OCI-LY3 (cell line): Measurements from ENCODE around the gene IQCH.

Source experiments
- H2AFZ ChIP-seq: fragments of 200-600, 300-600 bp; shearing (Covaris generic); 2 replicates; pipeline ENCODE4 v1.6.0; 2014; ENCODE audit warnings: antibody characterized with exemption, low read depth, low read length
- H3K27ac ChIP-seq: fragments of 200-600, 300-600 bp; sonication (generic); 2 replicates; pipeline ENCODE4 v1.5.1; 2014; ENCODE audit warnings: mild to moderate bottlenecking, low read length, moderate library complexity, mixed read lengths
- H3K27me3 ChIP-seq: fragments of 200-600, 300-600 bp; sonication (generic); 2 replicates; pipeline ENCODE4 v1.6.1; 2014; ENCODE audit warnings: low read depth, low read length, mixed read lengths
- H3K36me3 ChIP-seq: fragments of 200-600, 300-600 bp; sonication (generic); replicated peaks from 2 replicates; pipeline ENCODE3; 2014; ENCODE audit warnings: low read depth, low read length, mixed read lengths
- H3K4me1 ChIP-seq: fragments of 300-600, 200-600 bp; sonication (generic); 2 replicates; pipeline ENCODE4 v1.6.1; 2014; ENCODE audit warnings: low read length, mixed read lengths
- H3K4me2 ChIP-seq: fragments of 200-600, 300-600 bp; sonication (generic); 2 replicates; pipeline ENCODE4 v1.6.1; 2014; ENCODE audit warnings: low read length, mixed read lengths
- H3K4me3 ChIP-seq: fragments of 300-600, 200-600 bp; sonication (generic); 2 replicates; pipeline ENCODE4 v1.5.1; 2014; ENCODE audit warnings: antibody characterized with exemption, mild to moderate bottlenecking, low read length, moderate library complexity
- H3K79me2 ChIP-seq: fragments of 300-600, 200-600 bp; shearing (Covaris generic); 2 replicates; pipeline ENCODE4 v1.6.1; 2014; ENCODE audit warnings: mild to moderate bottlenecking, low read length, mixed read lengths
- H3K9ac ChIP-seq: fragments of 300-600, 200-600 bp; shearing (Covaris generic); 2 replicates; pipeline ENCODE4 v1.6.0; 2014; ENCODE audit warnings: mild to moderate bottlenecking, low read length, moderate library complexity
- H3K9me3 ChIP-seq: fragments of 200-600, 300-600 bp; shearing (Covaris generic); 2 replicates; pipeline ENCODE4 v1.6.1; 2014; ENCODE audit warnings: low read length, mixed read lengths; ENCODE audit not compliant: insufficient read depth
- H4K20me1 ChIP-seq: fragments of 200-600, 300-600 bp; sonication (generic); 2 replicates; pipeline ENCODE4 v1.6.1; 2016; ENCODE audit warnings: low read length, mixed read lengths; ENCODE audit not compliant: insufficient read depth
- CTCF ChIP-seq: fragments of 200-600, 300-600 bp; sonication (generic); IDR thresholded peaks from 2 replicates; pipeline ENCODE4 v1.5.1; 2014; ENCODE audit warnings: antibody characterized with exemption, low read length, low read depth
- EZH2phosphoT487 ChIP-seq: fragments of 200-600 bp; shearing (Covaris generic); IDR thresholded peaks from 2 replicates; pipeline ENCODE4 v1.6.1; 2018; ENCODE audit warnings: antibody characterized with exemption, mixed run types, low read depth

IQCH gene

GRCh38 chr15:67232591-67232990 lies 22.0 kb upstream of the IQCH start:
- Histone ChIP-seq H3K4me1 (no peaks in the 10 kb centered on the region), H2AFZ (no peak overlapping the region), H3K9ac (no peak overlapping the region), H3K79me2 (peaks cover 11% of the 10 kb centered on the region; the same call in 1 of the 2 replicates), H3K9me3 (no peaks in the 10 kb centered on the region), H3K4me3 (no peak overlapping the region), H4K20me1 (no peaks in the 10 kb centered on the region), H3K27me3 (no peaks in the 10 kb centered on the region), H3K4me2 (no peak overlapping the region), H3K27ac (no peak overlapping the region), H3K36me3 (peaks cover 40% of the 10 kb centered on the region)
- TF ChIP-seq CTCF (no peak), EZH2phosphoT487 (no peak)

- Histone ChIP-seq H3K4me3 (peak overlapping the region; percentile 68), H3K27me3 (no peaks in the 10 kb centered on the region), H3K36me3 (peaks cover 22% of the 10 kb centered on the region), H2AFZ (no peak overlapping the region), H3K4me2 (peak overlapping the region; percentile 75), H3K27ac (peak overlapping the region; percentile 91), H3K9me3 (no peaks in the 10 kb centered on the region), H3K4me1 (peaks cover 46% of the 10 kb centered on the region), H3K9ac (peak overlapping the region; percentile 67), H3K79me2 (peaks cover 67% of the 10 kb centered on the region), H4K20me1 (0 out of 2 replicates have a peak, but pooled peaks cover 3% of the 10 kb centered on the region)
- TF ChIP-seq CTCF (peak; percentile 95), EZH2phosphoT487 (no peak)
Observed at GRCh38 chr15:67240235-67241131, 14.1 kb upstream of the IQCH start.

GRCh38 chr15:67241132-67241855 lies 13.3 kb upstream of the IQCH start:
- peak overlapping the region; percentile 75 for H3K4me2 ChIP-seq

More at GRCh38 chr15:67241132-67241855, 13.3 kb upstream of the IQCH start:
- Histone ChIP-seq H2AFZ (no peak overlapping the region), H3K27ac (peak overlapping the region; percentile 91), H3K4me3 (peak overlapping the region; percentile 68), H3K9ac (peak overlapping the region; percentile 67), H4K20me1 (0 out of 2 replicates have a peak, but pooled peaks cover 3% of the 10 kb centered on the region), H3K27me3 (no peaks in the 10 kb centered on the region), H3K9me3 (no peaks in the 10 kb centered on the region), H3K36me3 (peaks cover 27% of the 10 kb centered on the region), H3K79me2 (peaks cover 75% of the 10 kb centered on the region), H3K4me1 (peaks cover 46% of the 10 kb centered on the region)
- TF ChIP-seq CTCF (no peak), EZH2phosphoT487 (peak; percentile 64; the same call in 1 of the 2 replicates)
